GM23338 (cell line): ENCODE data around the gene ROR1. TPM values are rescaled to one million over a fixed set of nuclear protein-coding genes. Genes with fewer than 3 reads are reported as not detected.
A peak's percentile ranks its signal among the peaks of the same experiment; 100 is the strongest.

Source experiments
- ATAC-seq: fragments of 200-7000 bp; cut with Tn5 transposase; 3 replicates; pipeline ENCODE4 v1.9.1; 2020
- DNase-seq: peaks from one replicate; pipeline ENCODE4 v3.0.0-alpha.2; 2015; ENCODE audit warnings: low spot score
- H2AFZ ChIP-seq: fragments of 200-600 bp; sonication (generic); 2 replicates; pipeline ENCODE4 v1.8.0; 2016; ENCODE audit warnings: antibody characterized with exemption, mild to moderate bottlenecking, moderate library complexity
- H3F3A ChIP-seq: fragments of 200-600 bp; sonication (generic); replicated peaks from 2 replicates; pipeline ENCODE4 v1.8.0; 2017; ENCODE audit warnings: antibody characterized with exemption, mixed run types, low read depth
- H3K27ac ChIP-seq: fragments of 200-600 bp; sonication (generic); 2 replicates; pipeline ENCODE4 v1.6.1; 2016; ENCODE audit warnings: low read depth
- H3K27me3 ChIP-seq: fragments of 200-600 bp; sonication (generic); 2 replicates; pipeline ENCODE4 v1.8.0; 2016; ENCODE audit warnings: mild to moderate bottlenecking, mixed run types, moderate library complexity; ENCODE audit not compliant: insufficient read depth
- H3K36me3 ChIP-seq: fragments of 200-600 bp; sonication (generic); 2 replicates; pipeline ENCODE4 v1.8.0; 2016; ENCODE audit warnings: mild to moderate bottlenecking; ENCODE audit not compliant: insufficient read depth
- H3K4me1 ChIP-seq: fragments of 200-600 bp; sonication (generic); 2 replicates; pipeline ENCODE4 v1.8.0; 2016; ENCODE audit warnings: mild to moderate bottlenecking, moderate library complexity; ENCODE audit not compliant: insufficient read depth
- H3K4me2 ChIP-seq: fragments of 200-600 bp; sonication (generic); 2 replicates; pipeline ENCODE4 v1.7.1; 2017; ENCODE audit warnings: mixed run types
- H3K4me3 ChIP-seq: fragments of 200-600 bp; sonication (generic); 2 replicates; pipeline ENCODE4 v1.6.1; 2016; ENCODE audit warnings: mixed run types
- H3K79me2 ChIP-seq: fragments of 200-600 bp; sonication (generic); replicated peaks from 2 replicates; pipeline ENCODE4 v1.8.0; 2017; ENCODE audit warnings: mild to moderate bottlenecking; ENCODE audit not compliant: insufficient read depth
- H3K9me2 ChIP-seq: fragments of 200-600 bp; sonication (generic); 2 replicates; pipeline ENCODE4 v1.8.0; 2017; ENCODE audit not compliant: insufficient read depth
- H4K20me1 ChIP-seq: fragments of 200-600 bp; sonication (generic); replicated peaks from 2 replicates; pipeline ENCODE4 v1.8.0; 2017; ENCODE audit warnings: mild to moderate bottlenecking; ENCODE audit not compliant: insufficient read depth
- H3K27ac Mint-ChIP-seq: 2 replicates; pipeline ENCODE4 v1.8.0; 2020; ENCODE audit warnings: inconsistent platforms, mild to moderate bottlenecking, moderate library complexity, mixed read lengths
- H3K27me3 Mint-ChIP-seq: 3 replicates; pipeline ENCODE4 v1.8.0; 2022; ENCODE audit warnings: low read depth, mild to moderate bottlenecking, moderate library complexity, mixed read lengths, inconsistent platforms; ENCODE audit not compliant: insufficient read depth, poor library complexity
- H3K36me3 Mint-ChIP-seq: 3 replicates; pipeline ENCODE4 v1.8.0; 2021; ENCODE audit warnings: low read depth, mild to moderate bottlenecking, inconsistent platforms, moderate library complexity, mixed read lengths
- H3K4me1 Mint-ChIP-seq: 3 replicates; pipeline ENCODE4 v1.8.0; 2020; ENCODE audit warnings: mild to moderate bottlenecking, inconsistent platforms, mixed read lengths
- H3K4me3 Mint-ChIP-seq: 3 replicates; pipeline ENCODE4 v1.8.0; 2021; ENCODE audit warnings: moderate library complexity, mild to moderate bottlenecking, inconsistent platforms, mixed read lengths
- H3K9me3 Mint-ChIP-seq: 3 replicates; pipeline ENCODE4 v1.8.0; 2020; ENCODE audit warnings: moderate library complexity, mild to moderate bottlenecking, inconsistent platforms, mixed read lengths
- CREB1 ChIP-seq: fragments of 250-450 bp; sonication (Bioruptor Pico); IDR thresholded peaks from 2 replicates; pipeline ENCODE4 v1.5.0; 2020; ENCODE audit warnings: low read depth, mild to moderate bottlenecking, moderate library complexity
- CTCF ChIP-seq, 2 experiments: fragments of 200-600 bp in 1 of 2; sonication (generic) in 1 of 2; conservative IDR thresholded peaks; 2 replicates each; pipeline versions ENCODE4 v1.5.1 to v1.6.1; 2016 to 2017; ENCODE audit warnings: antibody characterized with exemption in 2 of 2, low read depth in 2 of 2, mild to moderate bottlenecking in 2 of 2, moderate library complexity in 1 of 2
- ETS1 ChIP-seq: IDR thresholded peaks from 2 replicates; pipeline ENCODE4 v1.6.1; 2016; ENCODE audit warnings: antibody characterized with exemption
- EZH2 ChIP-seq: fragments of 200-600 bp; sonication (generic); IDR thresholded peaks from one replicate; pipeline ENCODE4 v1.8.0; 2017; ENCODE audit warnings: antibody characterized with exemption, mild to moderate bottlenecking, low read depth; ENCODE audit not compliant: unreplicated experiment
- JUNB ChIP-seq: IDR thresholded peaks from one replicate; pipeline ENCODE4 v1.6.1; 2016; ENCODE audit warnings: antibody characterized with exemption; ENCODE audit not compliant: unreplicated experiment
- NANOG ChIP-seq: IDR thresholded peaks from 2 replicates; pipeline ENCODE4 v1.6.1; 2016; ENCODE audit warnings: antibody characterized with exemption, borderline replicate concordance
- REST ChIP-seq: IDR thresholded peaks from one replicate; pipeline ENCODE4 v1.6.1; 2018; ENCODE audit warnings: antibody characterized with exemption; ENCODE audit not compliant: unreplicated experiment
- ZNF114 ChIP-seq: fragments of 250-450 bp; sonication (Bioruptor Pico); IDR thresholded peaks from 2 replicates; pipeline ENCODE4 v1.5.0; 2020; ENCODE audit warnings: mild to moderate bottlenecking, moderate library complexity
- ZNF331 ChIP-seq: fragments of 250-450 bp; sonication (Bioruptor Pico); IDR thresholded peaks from 2 replicates; pipeline ENCODE4 v1.5.0; 2020; ENCODE audit warnings: low read depth, mild to moderate bottlenecking, moderate library complexity
- ZNF462 ChIP-seq: fragments of 250-450 bp; sonication (Bioruptor Pico); IDR thresholded peaks from 2 replicates; pipeline ENCODE4 v1.5.0; 2020; ENCODE audit warnings: mild to moderate bottlenecking, moderate library complexity
- polyA plus RNA-seq: library from polyadenylated mRNA; unstranded; fragments of >200 nt; fragmentation: Nextera tagmentation; extraction: Ambion mirVana; gene quantifications from 2 replicates; pipeline ENCODE4 v1.2.1, GENCODE V29; 2016
- total RNA-seq: library from RNA; depleted of rRNA; stranded (reverse); fragments of >200 nt; shearing (Covaris generic); gene quantifications from 2 replicates; pipeline ENCODE4 v1.2.3, GENCODE V29; 2014

The ROR1 gene
- total and polyA plus RNA-seq, 2 experiments from 2014 or later, result 59.7 to 96.0 TPM

- H3K36me3 ChIP-seq, result no peaks in the 10 kb centered on the region
- H3K27me3 ChIP-seq, result no peaks in the 10 kb centered on the region
- H3K27ac ChIP-seq, result no peak overlapping the region
- H3K79me2 ChIP-seq, result peaks cover 99% of the 10 kb centered on the region
- ATAC-seq (peak; percentile 78), DNase-seq (peak; percentile 58)
- no peaks in the 10 kb centered on the region for H3F3A ChIP-seq
- H2AFZ ChIP-seq, result no peak overlapping the region
- peaks cover 90% of the 10 kb centered on the region for H3K4me1 ChIP-seq
- H3K4me1 Mint-ChIP-seq, result peaks cover 84% of the 10 kb centered on the region
- H4K20me1 ChIP-seq, result peaks cover 71% of the 10 kb centered on the region
- H3K9me2 ChIP-seq, result no peaks in the 10 kb centered on the region
- no peak overlapping the region for H3K27ac Mint-ChIP-seq
- H3K4me2 ChIP-seq, result peak overlapping the region; percentile 48; the same call in 1 of the 2 replicates
- H3K27me3 Mint-ChIP-seq, result peaks cover 9% of the 10 kb centered on the region
- H3K4me3 ChIP-seq, result no peak overlapping the region
- no peaks in the 10 kb centered on the region for H3K9me3 Mint-ChIP-seq
- H3K36me3 Mint-ChIP-seq, result no peaks in the 10 kb centered on the region; the same call in 2 of the 3 replicates
- TF ChIP-seq CTCF (conservative IDR thresholded peaks at IDR 0.05; ENCODE audit: low read depth in 2 of 2) (peak; percentile 29 to 55), CREB1 (CRISPR knock-in tag) (no peak)
- H3K4me3 Mint-ChIP-seq, result no peak overlapping the region
Observed at GRCh38 chr1:63843884-63844283, 70.1 kb downstream of the ROR1 start.

- H3K4me2 ChIP-seq, result no peak overlapping the region
- TF ChIP-seq EZH2, result no peak
- TF ChIP-seq ZNF114 (CRISPR knock-in tag), result no peak
- no peak for TF ChIP-seq NANOG
- no peak for TF ChIP-seq ZNF462 (CRISPR knock-in tag)
- no peak for TF ChIP-seq ZNF331
- TF ChIP-seq REST, result no peak
- TF ChIP-seq JUNB, result no peak
- no peak for TF ChIP-seq ETS1
Observed at GRCh38 chr1:63845346-63845745, 71.5 kb downstream of the ROR1 start.

More at GRCh38 chr1:63845346-63845745, 71.5 kb downstream of the ROR1 start:
- DNase-seq (no peak), ATAC-seq (no peak)
- H3K36me3 Mint-ChIP-seq, result no peaks in the 10 kb centered on the region; the same call in 2 of the 3 replicates
- Histone ChIP-seq H3K9me2 (no peaks in the 10 kb centered on the region), H3K27ac (no peak overlapping the region), H3K27me3 (no peaks in the 10 kb centered on the region), H4K20me1 (peaks cover 67% of the 10 kb centered on the region), H3F3A (no peaks in the 10 kb centered on the region), H3K4me1 (peaks cover 91% of the 10 kb centered on the region), H3K79me2 (peaks cover 99% of the 10 kb centered on the region), H3K4me3 (no peak overlapping the region), H3K36me3 (no peaks in the 10 kb centered on the region), H2AFZ (no peak overlapping the region)
- no peak overlapping the region for H3K4me3 Mint-ChIP-seq
- H3K4me1 Mint-ChIP-seq, result peaks cover 87% of the 10 kb centered on the region
- H3K9me3 Mint-ChIP-seq, result no peaks in the 10 kb centered on the region
- H3K27ac Mint-ChIP-seq, result no peak overlapping the region
- H3K27me3 Mint-ChIP-seq, result peaks cover 9% of the 10 kb centered on the region
